H1 (cell line): ENCODE data around the gene DNAJC11. TPM values are rescaled to one million over a fixed set of nuclear protein-coding genes. Genes with fewer than 3 reads are reported as not detected.

ENCODE experiments used
- BACH1 ChIP-seq: IDR thresholded peaks from 2 replicates; pipeline ENCODE4 v1.6.1; 2012; ENCODE audit warnings: low read length, improper control_type of control experiment
- BCL11A ChIP-seq, 2 experiments: IDR thresholded peaks; one replicate each; pipeline ENCODE4 v1.6.1; 2011; ENCODE audit warnings: low read depth in 2 of 2, low read length in 2 of 2, mild to moderate bottlenecking in 2 of 2
- CBX8 ChIP-seq: fragments of 300-800, 300-1000 bp; sonication (generic); IDR thresholded peaks from 2 replicates; pipeline ENCODE4 v1.7.1; 2016; ENCODE audit warnings: low read depth, low read length, borderline replicate concordance
- CEBPB ChIP-seq: IDR thresholded peaks from 2 replicates; pipeline ENCODE4 v1.6.1; 2012; ENCODE audit warnings: low read depth, low read length
- CTBP2 ChIP-seq: IDR thresholded peaks from 2 replicates; pipeline ENCODE4 v1.7.0; 2011; ENCODE audit warnings: borderline replicate concordance, mild to moderate bottlenecking, moderate library complexity, mixed read lengths, low read length; ENCODE audit not compliant: insufficient read depth, insufficient read length
- EGR1 ChIP-seq: IDR thresholded peaks from 2 replicates; pipeline ENCODE4 v1.6.1; 2011; ENCODE audit warnings: low read depth, low read length, borderline replicate concordance
- GTF2F1 ChIP-seq: IDR thresholded peaks from 2 replicates; pipeline ENCODE4 v1.6.1; 2012; ENCODE audit warnings: low read depth, low read length, improper control_type of control experiment, borderline replicate concordance
- JUN ChIP-seq: IDR thresholded peaks from 2 replicates; pipeline ENCODE4 v1.6.1; 2011; ENCODE audit warnings: low read depth, mild to moderate bottlenecking, improper control_type of control experiment, low read length
- KDM4A ChIP-seq: IDR thresholded peaks from one replicate; pipeline ENCODE4 v1.7.1; 2012; ENCODE audit warnings: low read depth, mild to moderate bottlenecking, moderate library complexity, low read length, inconsistent platforms; ENCODE audit not compliant: severe bottlenecking
- NANOG ChIP-seq: IDR thresholded peaks from 2 replicates; pipeline ENCODE4 v1.6.1; 2011; ENCODE audit warnings: low read length, low read depth, mild to moderate bottlenecking, inconsistent platforms; ENCODE audit not compliant: insufficient read depth, poor library complexity, severe bottlenecking
- NRF1 ChIP-seq: IDR thresholded peaks from 2 replicates; pipeline ENCODE4 v1.6.1; 2011; ENCODE audit warnings: mild to moderate bottlenecking, low read depth, low read length, improper control_type of control experiment
- POU5F1 ChIP-seq: IDR thresholded peaks from 2 replicates; pipeline ENCODE4 v1.6.1; 2011; ENCODE audit warnings: low read depth, mild to moderate bottlenecking, low read length, moderate library complexity
- RAD21 ChIP-seq, 2 experiments: IDR thresholded peaks in 1 of 2; conservative IDR thresholded peaks in 1 of 2; 2 replicates each; pipeline ENCODE4 v1.6.1; 2011; ENCODE audit warnings: low read depth in 2 of 2, low read length in 2 of 2, improper control_type of control experiment in 1 of 2, inconsistent platforms in 1 of 2, mild to moderate bottlenecking in 1 of 2, moderate library complexity in 1 of 2
- RBBP5 ChIP-seq: IDR thresholded peaks from 2 replicates; pipeline ENCODE4 v1.7.1; 2012; ENCODE audit warnings: low read depth, mild to moderate bottlenecking, inconsistent platforms, low read length, moderate library complexity, borderline replicate concordance
- RNF2 ChIP-seq: fragments of 200-900, 300-1000 bp; sonication (generic); IDR thresholded peaks from 2 replicates; pipeline ENCODE4 v1.7.1; 2016; ENCODE audit warnings: borderline replicate concordance, low read depth, mild to moderate bottlenecking, antibody characterized with exemption, low read length; ENCODE audit not compliant: poor library complexity, severe bottlenecking; ENCODE audit errors: missing control alignments
- SAP30 ChIP-seq: fragments of 300-600 bp; sonication (generic); IDR thresholded peaks from 2 replicates; pipeline ENCODE4 v1.7.1; 2012; ENCODE audit warnings: low read length, moderate library complexity, mild to moderate bottlenecking, inconsistent platforms; ENCODE audit not compliant: insufficient read depth, insufficient replicate concordance
- SIN3A ChIP-seq, 2 experiments: IDR thresholded peaks in 1 of 2; conservative IDR thresholded peaks in 1 of 2; 2 replicates each; pipeline ENCODE4 v1.6.1; 2011 to 2012; ENCODE audit warnings: low read length in 2 of 2, improper control_type of control experiment in 1 of 2, low read depth in 1 of 2, mild to moderate bottlenecking in 1 of 2
- SIRT6 ChIP-seq: IDR thresholded peaks from one replicate; pipeline ENCODE4 v1.7.1; 2012; ENCODE audit warnings: low read length, inconsistent platforms
- SUZ12 ChIP-seq: fragments of 200-600 bp; sonication (generic); IDR thresholded peaks from 2 replicates; pipeline ENCODE4 v1.6.1; 2012; ENCODE audit warnings: mild to moderate bottlenecking, inconsistent platforms, low read length, moderate library complexity, mixed read lengths
- TAF1 ChIP-seq: IDR thresholded peaks from 2 replicates; pipeline ENCODE4 v1.6.1; 2011; ENCODE audit warnings: mild to moderate bottlenecking, low read depth, low read length
- TBP ChIP-seq: IDR thresholded peaks from 2 replicates; pipeline ENCODE4 v1.6.1; 2011; ENCODE audit warnings: low read depth, low read length, improper control_type of control experiment
- polyA plus RNA-seq, 7 experiments: library from polyadenylated mRNA; depleted of rRNA in 3 of 7; stranded (reverse) in 5 of 7; unstranded in 2 of 7; fragments of >200 nt in 5 of 7; fragments of 200-250 nt in 2 of 7; gene quantifications; 1 replicate in 5 of 7; 2 replicates in 1 of 7; 4 replicates in 1 of 7; pipeline versions ENCODE4 v1.2.1 to v1.2.3, GENCODE V29; 2011 to 2013; ENCODE audit warnings: missing spikeins in 2 of 7, mixed read lengths in 2 of 7
- total RNA-seq: library from RNA; stranded (reverse); fragmentation: NEBNext Ultra II Directional; extraction: Animal tissue kit (Norgen Biotek cat#: 25700); gene quantifications from 2 replicates; pipeline ENCODE4 v1.2.1, GENCODE V29; 2021

The DNAJC11 gene
- total and polyA plus RNA-seq, 2 of the 8 experiments (the other 6 are each of a cell fraction or from before 2014, with no cell fraction given): 43.9 to 90.9 TPM

DNA sequence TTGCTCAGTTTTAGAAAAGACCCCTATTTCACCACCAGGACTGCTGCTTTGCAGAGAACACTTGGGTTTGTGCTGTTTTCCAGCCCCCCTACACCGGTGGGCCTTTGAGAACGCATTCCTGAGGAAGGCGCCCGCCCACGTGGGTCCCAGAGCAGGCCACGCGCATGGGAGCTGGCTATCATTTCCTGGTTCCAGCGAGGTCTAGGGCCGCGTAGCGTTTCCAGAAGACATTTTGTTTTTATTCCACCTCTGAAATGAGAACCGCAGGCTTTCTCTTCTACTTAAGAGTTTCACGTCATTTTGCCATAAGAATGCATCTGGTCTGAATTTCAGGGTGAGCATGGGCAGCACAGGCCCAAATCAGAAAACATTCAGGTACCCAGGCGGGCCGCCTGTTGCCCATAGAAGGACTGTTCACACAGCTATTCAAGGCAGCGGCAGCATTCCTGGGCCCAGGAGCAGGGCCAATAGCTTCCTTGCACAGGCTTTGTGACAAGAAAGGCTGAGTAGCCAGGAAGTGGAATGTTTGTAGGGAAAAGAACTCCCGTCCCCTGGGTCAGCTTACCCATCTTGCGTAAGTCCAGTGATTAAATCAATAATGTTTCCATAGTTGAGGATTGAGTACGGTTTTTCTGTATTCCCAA is 97.6 kb downstream of the DNAJC11 start (continued):
- TF ChIP-seq SAP30: no peak
- TF ChIP-seq NANOG: no peak
- TF ChIP-seq SIRT6: no peak
- 0 out of 2 replicates have a peak, but pooled peaks have one; percentile 52 for TF ChIP-seq TAF1
- TF ChIP-seq KDM4A: no peak
- TF ChIP-seq GTF2F1: no peak
- no peak for TF ChIP-seq POU5F1
- TF ChIP-seq JUN: no peak
- TF ChIP-seq CEBPB: peak; percentile 88
- TF ChIP-seq CBX8: no peak
- no peak for TF ChIP-seq BCL11A (IDR thresholded peaks at IDR 0.05; ENCODE audit: low read depth in 2 of 2, low read length in 2 of 2)
- TF ChIP-seq RAD21 (IDR thresholded peaks at IDR 0.05 in 1 of 2, conservative IDR thresholded peaks at IDR 0.05 in 1 of 2; ENCODE audit: low read depth in 2 of 2, low read length in 2 of 2): no peak
- 0 out of 2 replicates have a peak, but pooled peaks have one; percentile 36 for TF ChIP-seq EGR1
- peak; percentile 61 for TF ChIP-seq TBP
- no peak for TF ChIP-seq NRF1
- no peak for TF ChIP-seq SIN3A (conservative IDR thresholded peaks at IDR 0.05 in 1 of 2, IDR thresholded peaks at IDR 0.05 in 1 of 2; ENCODE audit: low read depth in 1 of 2, low read length in 2 of 2)
- no peak for TF ChIP-seq SUZ12
- no peak for TF ChIP-seq BACH1
- no peak for TF ChIP-seq RBBP5
- TF ChIP-seq RNF2: no peak
- TF ChIP-seq CTBP2: no peak
